Activated CD4-positive, CD25-positive, alpha-beta regulatory T cell (primary cell): ENCODE data around the gene ARMCX4.
"Not testable (repeated sequence)": the region's sequence is repeated elsewhere in the genome, so short reads cannot be mapped to it uniquely, and the experiment has no call there.

Experiments used
- DNase-seq, 4 experiments: peaks; one replicate each; lab custom pipeline; 2025; lab: John Stamatoyannopoulos, UW

Gene ARMCX4

GRCh38 chrX:101485212-101485949 lies at the start of gene ARMCX4:
TSS of gene ARMCX4 (plus strand) at chrX:101485456. CDS start at chrX:101488590, 3,134 bp downstream.
- DNase-seq: peak in 3 of 4 experiments; percentile 1 to 4 (median 1)

DNA sequence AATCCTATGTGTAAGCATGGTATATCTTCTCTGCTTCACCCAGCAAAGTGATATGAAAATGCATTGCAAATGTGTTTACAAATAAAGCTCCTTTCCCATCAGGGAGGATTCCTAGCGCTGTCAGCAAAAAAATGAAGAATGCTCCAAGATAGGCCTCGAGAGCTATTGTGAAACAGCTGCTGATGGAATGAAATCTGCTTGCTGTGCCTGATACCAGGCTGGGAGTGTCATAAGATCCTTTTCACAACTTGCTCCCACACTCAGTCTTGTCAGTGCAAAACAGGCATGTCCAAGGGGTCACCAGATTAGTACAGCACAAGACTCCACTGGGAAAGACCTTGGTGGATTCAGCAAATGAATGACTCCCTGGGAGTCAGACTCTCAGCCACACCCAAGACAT lies 43.2 kb upstream of the ARMCX4 start:
- no peak for DNase-seq

- no peak for DNase-seq
These were observed 36.0 kb upstream of the ARMCX4 start for GRCh38 chrX:101449279-101449678.

DNA sequence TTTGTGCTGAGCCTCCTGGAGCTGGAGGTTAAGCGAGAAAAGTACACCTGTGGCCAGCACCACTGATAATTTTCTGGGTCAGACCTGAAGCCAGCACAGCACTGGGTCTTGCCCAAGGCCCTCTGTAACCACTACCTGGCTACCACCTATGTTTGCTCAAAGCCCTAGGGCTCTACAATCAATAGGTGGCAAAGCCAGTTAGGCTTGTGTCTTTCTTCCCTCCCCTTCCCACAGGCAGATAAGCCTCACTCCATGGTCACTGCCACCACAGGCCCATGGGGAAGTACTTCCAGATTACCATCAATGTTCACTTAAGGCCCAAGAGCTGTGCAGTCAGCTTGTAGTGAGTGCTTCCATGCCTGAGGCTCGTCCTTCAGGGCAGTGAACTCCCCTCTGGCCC lies 35.2 kb upstream of the ARMCX4 start:
- DNase-seq: no peak

DNA sequence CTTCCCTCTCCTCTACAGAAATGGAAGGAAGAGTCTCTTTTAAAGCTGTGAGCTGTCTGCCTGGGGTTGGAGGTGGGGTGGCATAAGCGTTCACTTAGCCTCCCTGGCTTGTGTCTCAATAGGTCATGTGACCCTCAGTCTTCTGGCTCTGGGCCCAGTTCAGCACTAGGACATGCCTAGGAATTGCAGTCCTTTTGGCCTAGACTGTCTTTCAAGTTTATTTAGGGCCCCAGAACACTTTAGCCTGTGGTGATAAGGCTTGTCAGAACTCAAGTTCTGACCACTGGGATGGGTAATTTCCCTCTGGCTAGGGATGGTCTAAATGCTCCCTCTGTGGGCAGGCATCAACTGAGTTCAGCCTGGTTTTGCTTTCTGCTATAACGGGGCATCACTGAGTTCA lies 34.3 kb upstream of the ARMCX4 start:
- no peak for DNase-seq

DNA sequence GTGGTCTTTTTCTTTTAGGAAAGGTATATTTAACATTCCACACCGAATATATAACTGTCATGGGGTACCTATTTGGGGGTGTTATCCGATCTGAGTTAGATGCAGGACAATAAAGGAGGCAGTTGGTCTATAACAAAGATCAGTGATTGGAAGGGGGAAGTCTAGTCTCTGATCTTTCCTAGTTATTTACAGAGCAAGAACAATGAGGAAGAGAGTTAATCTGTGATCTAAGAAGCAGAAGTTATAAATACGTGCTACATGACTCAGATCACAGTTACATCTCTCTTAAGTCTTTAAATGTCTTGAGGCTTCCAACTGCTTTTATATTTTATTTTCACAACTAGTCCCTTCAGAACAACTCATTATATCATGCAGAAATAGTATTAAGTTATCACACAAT lies 33.2 kb upstream of the ARMCX4 start:
- DNase-seq: no peak

DNA sequence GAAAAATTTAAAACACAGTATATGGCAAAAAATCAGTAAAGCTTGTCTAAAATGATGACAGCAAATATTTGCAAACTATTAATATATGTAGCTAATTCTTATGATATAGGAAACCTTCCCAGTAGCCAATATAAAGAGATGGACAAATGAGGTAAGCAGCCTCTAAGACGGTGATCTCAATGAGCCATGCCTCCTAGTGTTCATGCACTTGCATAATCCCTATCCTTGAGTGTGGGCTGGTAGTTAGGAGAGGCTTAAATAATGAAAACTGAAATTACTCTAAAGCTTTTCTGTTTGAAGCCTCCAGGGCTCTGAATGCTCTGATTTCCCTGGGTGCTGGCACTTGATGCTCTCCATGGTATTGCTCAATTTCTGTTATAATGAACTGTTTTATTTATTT lies 24.6 kb upstream of the ARMCX4 start:
- DNase-seq: no peak

DNA sequence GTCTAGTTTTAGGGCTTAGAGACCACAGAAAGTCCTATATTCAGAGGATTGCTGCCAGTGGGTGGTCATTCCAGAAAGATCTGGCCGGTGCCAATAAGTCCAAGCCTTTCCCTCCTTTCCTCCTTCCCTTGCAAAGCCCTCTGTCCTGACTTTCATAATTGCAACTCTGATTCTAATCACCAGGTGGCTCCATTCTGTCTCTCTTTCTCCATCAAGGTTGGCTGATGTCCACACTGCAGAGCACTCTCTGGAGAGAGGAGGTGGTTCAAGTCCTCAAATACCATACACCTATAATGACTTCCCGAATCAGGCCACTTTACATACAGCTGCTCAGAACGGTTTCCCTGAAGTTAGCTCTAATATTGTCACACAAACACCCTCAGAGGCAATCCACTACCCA lies 22.4 kb upstream of the ARMCX4 start:
- no peak for DNase-seq

DNA sequence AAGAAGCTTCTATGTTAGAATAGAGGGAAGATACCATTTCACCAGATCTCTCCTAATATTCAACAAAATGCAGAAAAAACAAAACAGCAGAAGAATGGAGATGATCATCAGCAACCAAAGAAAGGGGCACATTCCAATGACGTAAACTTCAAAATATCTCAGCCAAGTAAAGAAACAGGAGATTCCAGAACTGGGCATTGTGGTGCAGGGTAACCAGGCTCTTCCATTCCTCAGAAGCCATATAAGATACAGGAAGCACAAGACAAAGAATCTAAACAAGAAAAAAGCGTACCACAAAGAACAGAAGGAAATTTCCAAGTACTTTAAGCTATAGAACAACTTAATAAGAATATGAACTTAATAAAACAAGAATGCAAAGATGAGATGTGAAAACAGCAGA lies 6.9 kb upstream of the ARMCX4 start:
- DNase-seq: no peak

DNA sequence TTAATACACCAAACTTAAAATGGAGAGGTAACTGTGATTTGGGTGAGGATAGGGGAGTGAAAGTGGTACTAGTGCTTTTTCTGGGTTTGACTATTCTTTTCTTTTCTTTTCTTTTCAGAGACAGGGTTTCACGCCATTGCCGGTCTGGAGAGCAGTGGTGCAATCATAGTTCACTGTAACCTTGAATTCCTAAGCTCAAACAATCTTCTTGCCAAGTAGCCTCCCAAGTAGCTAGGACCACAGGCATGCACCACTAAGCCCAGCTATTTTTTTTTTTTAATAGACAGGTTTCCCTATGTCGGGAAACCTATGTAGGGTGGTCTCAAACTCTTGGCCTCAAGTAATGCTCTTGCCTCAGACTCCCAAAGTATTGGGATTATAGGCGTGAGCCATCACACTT lies 3.0 kb upstream of the ARMCX4 start:
- no peak for DNase-seq

- no peak for DNase-seq
These were observed 1.6 kb upstream of the ARMCX4 start for GRCh38 chrX:101483705-101484104.

- no peak for DNase-seq
These were observed 1.1 kb upstream of the ARMCX4 start for GRCh38 chrX:101484135-101484534.

- DNase-seq: no peak
These were observed 3.5 kb downstream of the ARMCX4 start for GRCh38 chrX:101488796-101489195.

GRCh38 chrX:101491943-101492342 lies 6.7 kb downstream of the ARMCX4 start:
- DNase-seq: no peak

DNA sequence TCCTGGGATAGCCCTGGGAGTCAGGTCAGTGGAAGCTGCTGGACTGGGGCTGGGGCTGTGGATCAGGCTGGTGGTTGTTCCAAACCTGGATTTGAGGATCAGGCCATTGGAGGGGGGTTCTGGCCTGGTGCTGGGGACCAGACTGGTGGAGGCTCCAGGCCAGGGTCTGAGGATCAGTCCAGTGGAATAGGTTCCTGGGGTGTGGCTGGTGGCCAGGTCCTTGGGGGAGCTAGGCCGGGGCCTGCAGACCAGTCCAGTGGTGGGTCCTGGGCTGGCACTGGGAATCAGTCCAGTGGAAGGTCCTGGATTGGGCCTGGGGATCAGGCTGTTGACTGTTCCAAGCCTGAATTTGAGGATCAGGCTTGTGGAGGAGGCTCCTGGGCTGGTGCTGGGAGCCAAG lies 8.0 kb downstream of the ARMCX4 start:
- DNase-seq: no peak

GRCh38 chrX:101502929-101503328 lies 17.7 kb downstream of the ARMCX4 start:
- not testable (repeated sequence) for DNase-seq

DNA sequence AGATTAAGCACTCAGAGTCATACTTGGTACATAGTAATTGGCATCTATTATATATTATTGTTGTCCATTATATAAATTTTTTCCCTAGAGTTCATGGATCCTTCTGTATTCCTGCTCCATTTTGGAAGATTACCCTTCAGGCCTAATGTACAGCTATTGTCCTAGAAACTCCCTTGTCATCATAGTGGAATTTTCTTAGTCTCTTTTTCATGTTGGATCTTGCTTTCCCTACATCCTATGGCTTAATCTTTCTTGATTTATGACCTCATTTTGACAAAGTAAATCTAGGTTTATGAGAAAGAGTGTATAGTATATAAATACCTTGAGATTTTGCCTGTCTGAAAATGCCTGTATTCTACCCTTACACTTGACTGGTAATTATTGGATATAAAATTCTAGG lies 22.1 kb downstream of the ARMCX4 start:
- DNase-seq: no peak

DNA sequence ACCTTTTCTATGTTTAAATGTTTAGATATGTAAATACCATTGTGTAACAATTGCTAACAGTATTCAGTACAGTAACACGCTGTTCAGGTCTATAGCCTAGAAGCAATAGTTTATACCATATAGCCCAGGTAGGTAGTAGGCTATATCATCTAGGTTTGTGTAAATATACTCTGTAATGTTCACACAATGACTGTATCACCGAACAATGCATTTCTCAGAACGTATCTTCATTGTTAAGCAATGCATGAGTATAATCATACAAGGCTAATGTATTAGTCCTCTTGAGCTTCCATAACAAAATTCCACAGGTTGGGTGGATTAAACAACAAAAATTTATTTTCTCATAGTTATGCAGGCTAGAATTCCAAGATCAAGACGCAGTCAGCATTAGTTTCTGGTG lies 22.7 kb downstream of the ARMCX4 start:
- DNase-seq: no peak

- no peak for DNase-seq
These were observed 45.7 kb downstream of the ARMCX4 start for GRCh38 chrX:101530944-101531343.
